Fibroblast of skin of scalp (primary cell): ENCODE data around the gene JOSD1. TPM values are rescaled to one million over a fixed set of nuclear protein-coding genes. Genes with fewer than 3 reads are reported as not detected.

Experiments
- DNase-seq: peaks from one replicate; pipeline ENCODE4 v3.0.0-alpha.2; 2013
- polyA plus RNA-seq, 2 experiments: library from polyadenylated mRNA; unstranded; fragments of 120-200 nt; gene quantifications; one replicate each; pipeline ENCODE4 v1.2.1, GENCODE V29; 2013; ENCODE audit not compliant: insufficient read length in 2 of 2

Gene JOSD1
- 50.0 TPM for polyA plus RNA-seq (2013, experiment 1 of 2; ENCODE audit: insufficient read length)
- polyA plus RNA-seq (2013, experiment 2 of 2; ENCODE audit: insufficient read length): 48.9 TPM

GRCh38 chr22:38700789-38701628 lies at the start of gene JOSD1:
Gene JOSD1 (minus strand): TSS chr22:38700943. CDS start chr22:38699987, 956 bp downstream.
- DNase-seq: peak; percentile 94

- no peak for DNase-seq
Measured at GRCh38 chr22:38750104-38750503, 49.4 kb upstream of the JOSD1 start.

GRCh38 chr22:38748487-38749136 lies 47.9 kb upstream of the JOSD1 start:
- DNase-seq: no peak

- DNase-seq: no peak
Measured at GRCh38 chr22:38745676-38746460, 45.1 kb upstream of the JOSD1 start.

GRCh38 chr22:38744981-38745380 lies 44.2 kb upstream of the JOSD1 start:
- no peak for DNase-seq

GRCh38 chr22:38742176-38742942 lies 41.6 kb upstream of the JOSD1 start:
- DNase-seq: no peak

GRCh38 chr22:38741576-38741975 lies 40.8 kb upstream of the JOSD1 start:
- no peak for DNase-seq

GRCh38 chr22:38741166-38741565 lies 40.4 kb upstream of the JOSD1 start:
- no peak for DNase-seq

GRCh38 chr22:38740754-38741153 lies 40.0 kb upstream of the JOSD1 start:
- DNase-seq: no peak

- no peak for DNase-seq
Measured at GRCh38 chr22:38740116-38740723, 39.5 kb upstream of the JOSD1 start.

GRCh38 chr22:38739300-38740055 lies 38.7 kb upstream of the JOSD1 start:
- DNase-seq: no peak

GRCh38 chr22:38738475-38739070 lies 37.8 kb upstream of the JOSD1 start:
- no peak for DNase-seq

- DNase-seq: no peak
Measured at GRCh38 chr22:38737302-38738060, 36.7 kb upstream of the JOSD1 start.

GRCh38 chr22:38736257-38736570 lies 35.5 kb upstream of the JOSD1 start:
- DNase-seq: no peak

- DNase-seq: no peak
Measured at GRCh38 chr22:38735465-38736256, 34.9 kb upstream of the JOSD1 start.

GRCh38 chr22:38735126-38735464 lies 34.4 kb upstream of the JOSD1 start:
- no peak for DNase-seq

- no peak for DNase-seq
Measured at GRCh38 chr22:38734421-38735100, 33.8 kb upstream of the JOSD1 start.

- no peak for DNase-seq
Measured at GRCh38 chr22:38733724-38734381, 33.1 kb upstream of the JOSD1 start.
